ENCODE measurements around the gene HEBP2. TPM values are rescaled to one million over a fixed set of nuclear protein-coding genes. Genes with fewer than 3 reads are reported as not detected.

The HEBP2 gene
- total RNA-seq (75.3 and 81.2 TPM in 2 replicates), polyA plus RNA-seq (22.5 and 22.6 TPM in 2 replicates), polyA minus RNA-seq (2.9 and 4.2 TPM in 2 replicates), Bru-seq, nascent RNA (percentile 74 among the genes with signal in this experiment), BruChase-seq, experiment 1, labeled RNA remaining after a 6-hour chase (percentile 85 among the genes with signal in this experiment), BruChase-seq, experiment 2, labeled RNA remaining after a 2-hour chase (percentile 72 among the genes with signal in this experiment)
- polyA plus RNA-seq (2011; cell fraction: cytosol; rRNA removed): 10.6 and 12.2 TPM in 2 replicates
- 6.7 and 10.0 TPM in 2 replicates for polyA plus RNA-seq (2011; cell fraction: nucleus; rRNA removed)
- 58.9 and 90.7 TPM in 2 replicates for polyA plus RNA-seq (2012)
- 0.72 TPM for polyA minus RNA-seq (2011; cell fraction: cytosol; rRNA and poly(A)+ RNA removed)
- 1.9 and 2.3 TPM in 2 replicates for polyA minus RNA-seq (2011; cell fraction: nucleus; rRNA and poly(A)+ RNA removed)
- long read RNA-seq, full-length matches to known transcripts: 502 of 558 reads
- long read RNA-seq, partial matches to known transcripts: 7 of 558 reads
- long read RNA-seq, other reads (novel, unspliced or antisense): 49 of 558 reads

- H3K4me3 ChIP-seq (replicated peaks in 1 of 3; ENCODE audit: insufficient read depth in 1 of 3, low read depth in 1 of 3, low read length in 3 of 3): peak within 1 kb of the TSS; percentile 51 to 78 (median 76)
- peaks cover 11% of the 10 kb centered on the region for H3K4me1 ChIP-seq (ENCODE audit: control insufficient read depth, extremely low read depth, insufficient read depth, low read length)
- H3K9me1 ChIP-seq (replicated peaks; ENCODE audit: control insufficient read depth, extremely low read depth, insufficient read depth, low read length): no peaks in the 10 kb centered on the region
- CTCF ChIA-PET: interaction anchor here (0.8 to 5.2 kb wide), 15 partner anchors 8 to 403 kb away, joined by 3 to 50 read pairs (median 3); partner anchors contain the start of gene SMIM28
- intact Hi-C loops (cut with micrococcal nuclease) (loop anchor here (1.0 to 2.0 kb wide), 6 partner anchors 31 to 288 kb away; partner anchors contain the start of gene ARFGEF3), dilution Hi-C loops (cut with MboI; ENCODE audit: extremely low pct_ligation_motif_present, low sequenced_read_pairs) (no loop called here)
- H2AFZ ChIP-seq (ENCODE audit: low read depth, low read length): peak within 1 kb of the TSS; percentile 92
- H3K4me2 ChIP-seq (ENCODE audit: insufficient read depth, low read length): peak within 1 kb of the TSS; percentile 95
- POLR2A ChIA-PET: interaction anchor here (0.5 kb wide), 2 partner anchors 19 to 370 kb away, joined by 5 read pairs; partner anchors contain the start of gene CCDC28A
- BruUV-seq (replicated peaks): no TSS peak
- FAIRE-seq: peak; percentile 77
- DNase-seq (ENCODE audit: low read depth, low spot score): peak; percentile 86
- TF ChIP-seq EZH2 (IDR thresholded peaks at IDR 0.05; ENCODE audit: borderline replicate concordance, low read depth, low read length, severe bottlenecking) (no peak), CTCF (IDR thresholded peaks at IDR 0.05; ENCODE audit: extremely low read depth in 1 of 2, insufficient read depth in 1 of 2, low read depth in 1 of 2, low read length in 2 of 2) (peak; percentile 53 to 66), FOS (IDR thresholded peaks at IDR 0.05; ENCODE audit: borderline replicate concordance, insufficient read depth, low read length) (peak; percentile 19), GATA2 (IDR thresholded peaks at IDR 0.05; ENCODE audit: insufficient read depth, insufficient read length, low read depth, low read length) (no peak), MYC (IDR thresholded peaks at IDR 0.05; ENCODE audit: low read depth, low read length) (no peak), POLR2AphosphoS5 (IDR thresholded peaks at IDR 0.05; ENCODE audit: insufficient read depth, low read depth, low read length) (peak; percentile 78), MAX (IDR thresholded peaks at IDR 0.05; ENCODE audit: insufficient read depth, insufficient read length) (no peak), JUN (IDR thresholded peaks at IDR 0.05; ENCODE audit: borderline replicate concordance, insufficient read depth, insufficient read length, low read depth) (no peak), POLR2A (IDR thresholded peaks at IDR 0.05; ENCODE audit: low read depth, low read length) (peak; percentile 61)
- H3K9me3 ChIP-seq (replicated peaks; ENCODE audit: control insufficient read depth, insufficient read depth, low read length): no peaks in the 10 kb centered on the region
- H3K27ac ChIP-seq (ENCODE audit: insufficient read depth, low read depth, low read length): peak within 1 kb of the TSS; percentile 76
- H3K36me3 ChIP-seq (ENCODE audit: control insufficient read depth in 2 of 2, extremely low read depth in 1 of 2, insufficient read depth in 2 of 2, low read length in 2 of 2): peaks cover 3 to 9% of the 10 kb centered on the region in 2 experiments
- peaks cover 4% of the 10 kb centered on the region for H3K79me2 ChIP-seq (ENCODE audit: control insufficient read depth, insufficient read depth, low read length)
- no peaks in the 10 kb centered on the region for H4K20me1 ChIP-seq (replicated peaks; ENCODE audit: control insufficient read depth, extremely low read depth, insufficient read depth, low read length)
- no peaks in the 10 kb centered on the region for H3K27me3 ChIP-seq (ENCODE audit: control insufficient read depth in 2 of 2, insufficient read depth in 2 of 2, low read length in 2 of 2)
- H3K9ac ChIP-seq (replicated peaks; ENCODE audit: extremely low read depth, insufficient read depth, low read length): peak within 1 kb of the TSS; percentile 80
Observed at GRCh38 chr6:138403801-138404665, at the start of gene HEBP2. HEBP2 (plus strand) TSS chr6:138404223; CDS start chr6:138404496, 273 bp downstream.

All from endothelial cell of umbilical vein (primary cell).